ENCODE measurements around the gene PHYHD1.

PHYHD1 gene

DNA sequence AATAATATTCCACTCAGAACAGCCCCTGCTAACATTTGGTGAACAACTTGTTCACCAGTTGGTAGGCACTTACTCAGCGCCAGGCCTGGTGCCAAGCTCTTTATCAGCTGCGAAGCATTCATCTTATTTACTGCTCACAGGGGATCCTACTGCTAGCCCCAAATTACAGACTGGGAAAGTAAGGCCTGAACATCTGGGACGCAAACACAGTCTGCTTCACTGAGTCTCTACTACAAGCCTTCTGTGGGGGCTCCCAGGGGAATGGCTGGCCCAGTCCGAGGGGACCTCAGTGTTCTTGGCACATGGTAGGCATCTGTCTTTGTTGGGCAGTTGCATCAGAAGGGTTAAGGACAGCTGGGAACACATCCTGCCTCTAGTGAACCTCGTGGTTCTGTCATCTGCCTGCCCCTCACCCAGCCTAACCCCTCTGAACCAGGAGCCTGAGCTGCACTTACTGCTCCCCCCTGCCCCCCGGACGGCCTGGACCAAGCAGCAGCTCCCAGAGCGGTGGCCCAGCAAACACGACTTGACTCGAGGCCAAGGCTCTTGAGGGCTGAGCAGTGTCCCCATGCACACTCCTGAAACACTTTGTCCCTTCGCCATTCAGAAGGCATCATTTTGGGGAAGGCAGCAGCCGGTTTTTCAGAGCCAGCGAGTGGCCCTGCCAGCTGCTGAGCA lies at the start of gene PHYHD1:
Gene PHYHD1 (plus strand): TSS at position 602 of the 678 bp plus-strand sequence. CDS start 1,342 bp downstream, outside the sequence.
- DNase-seq = no peak

DNA sequence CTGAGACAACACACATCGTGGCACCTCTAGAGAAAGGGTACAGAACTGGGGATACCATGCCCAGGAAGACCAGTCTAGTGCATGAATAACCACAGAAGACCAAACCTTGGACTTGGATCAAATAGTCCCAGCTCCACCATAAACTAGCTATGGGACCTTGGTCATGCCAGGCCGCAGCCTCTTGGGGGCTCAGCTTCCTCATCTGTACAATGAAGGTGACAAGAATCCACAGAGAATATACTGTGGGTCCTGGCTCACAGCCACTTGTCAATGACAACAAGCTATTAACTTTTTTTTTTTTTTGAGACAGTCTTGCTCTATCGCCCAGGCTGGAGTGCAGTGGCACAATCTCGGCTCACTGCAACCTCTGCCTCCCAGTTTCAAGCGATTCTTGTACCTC lies 42.9 kb upstream of the PHYHD1 start:
- no peak for DNase-seq

DNA sequence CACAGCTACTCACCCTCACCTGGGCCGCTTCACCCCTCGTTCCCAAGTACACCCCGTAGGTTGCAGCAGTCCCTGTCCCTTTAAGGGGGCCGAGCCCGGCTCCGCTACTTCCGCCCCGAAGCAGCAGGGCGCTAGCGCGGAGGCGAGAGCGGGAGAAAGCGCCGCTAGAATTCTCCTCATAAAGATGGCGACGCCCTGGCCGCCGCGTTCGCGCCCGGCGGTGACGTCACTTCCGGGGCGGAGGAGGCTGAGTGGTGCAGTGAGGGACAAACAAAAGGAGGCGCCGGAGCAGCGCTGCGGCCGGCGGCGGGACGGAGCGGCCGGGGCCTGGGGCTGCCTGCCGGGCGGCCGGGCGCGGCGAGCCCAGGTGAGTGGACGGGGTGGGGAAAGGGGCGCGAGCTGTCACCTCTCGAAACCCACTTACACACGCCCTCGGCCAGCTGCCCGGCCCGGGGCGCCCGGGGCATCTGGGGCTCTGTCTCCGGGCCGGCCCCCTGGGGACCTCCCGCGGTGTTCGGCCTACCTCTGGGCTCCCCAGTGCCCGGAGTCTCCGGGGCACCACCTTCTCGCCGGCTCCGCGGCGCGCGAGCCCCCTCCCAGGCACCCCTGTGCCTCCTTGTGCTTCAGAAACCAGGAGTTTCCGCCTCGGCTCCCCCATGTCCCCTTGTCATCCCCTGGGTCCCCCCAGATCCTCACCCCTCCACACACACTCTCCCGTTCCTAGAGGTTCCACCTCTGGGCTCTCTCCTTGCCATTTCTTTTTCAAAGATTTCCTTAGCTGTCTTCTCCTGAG lies 38.7 kb upstream of the PHYHD1 start, which contains the start of the genes KYAT1 and LRRC8A:
Gene KYAT1 (minus strand): TSS at position 67 of the 793 bp plus-strand sequence. CDS start 36,545 bp downstream, outside the sequence.
Gene LRRC8A (plus strand): TSS at position 250 of the 793 bp plus-strand sequence. CDS start 25,032 bp downstream, outside the sequence.
- DNase-seq = peak; percentile 90 to 96

DNA sequence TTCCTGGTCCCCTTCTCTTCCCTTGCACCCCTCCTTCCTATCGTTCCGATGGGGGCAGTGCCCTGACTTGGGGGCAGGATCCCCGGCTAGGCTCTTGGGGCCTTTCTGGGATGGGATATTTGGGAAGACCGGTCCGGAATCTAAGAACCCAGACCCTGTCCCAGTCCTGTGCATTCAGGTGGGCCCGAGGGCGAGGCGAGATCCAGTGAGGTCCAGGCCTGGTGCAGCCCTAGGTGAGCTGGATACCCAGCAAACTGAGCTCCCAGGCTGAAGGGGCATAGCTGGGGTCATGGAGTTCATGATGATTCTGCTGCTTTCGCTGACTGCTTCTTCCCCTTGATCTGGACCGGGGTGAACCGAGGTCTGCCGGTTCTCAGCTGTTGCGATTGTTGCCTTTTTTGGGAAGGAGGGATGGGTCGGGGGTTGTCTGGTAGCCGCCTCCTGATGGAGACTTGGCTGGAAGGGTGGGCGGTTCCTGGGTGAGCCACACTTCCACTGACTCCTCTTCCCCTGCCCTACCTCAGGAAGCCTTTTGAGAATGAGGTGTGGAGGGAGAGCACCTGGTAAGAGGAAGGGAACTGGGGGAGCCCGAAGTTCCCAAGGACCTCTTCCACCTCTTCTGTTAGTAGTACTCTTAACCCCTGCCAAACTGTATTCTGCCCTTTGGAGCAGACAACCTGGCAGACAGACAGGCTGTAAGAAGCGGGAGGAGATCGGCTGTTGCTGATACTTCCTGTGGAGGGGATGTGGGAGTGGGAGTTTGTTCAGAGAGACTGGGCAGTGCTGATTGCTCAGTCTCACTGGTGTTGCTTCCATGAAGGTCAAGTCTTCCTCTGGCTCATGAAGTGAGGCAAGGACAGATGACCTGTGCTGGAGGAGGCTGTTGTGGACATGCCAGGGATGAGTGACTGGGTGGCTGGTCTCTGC lies 37.8 kb upstream of the PHYHD1 start:
- no peak for DNase-seq

DNA sequence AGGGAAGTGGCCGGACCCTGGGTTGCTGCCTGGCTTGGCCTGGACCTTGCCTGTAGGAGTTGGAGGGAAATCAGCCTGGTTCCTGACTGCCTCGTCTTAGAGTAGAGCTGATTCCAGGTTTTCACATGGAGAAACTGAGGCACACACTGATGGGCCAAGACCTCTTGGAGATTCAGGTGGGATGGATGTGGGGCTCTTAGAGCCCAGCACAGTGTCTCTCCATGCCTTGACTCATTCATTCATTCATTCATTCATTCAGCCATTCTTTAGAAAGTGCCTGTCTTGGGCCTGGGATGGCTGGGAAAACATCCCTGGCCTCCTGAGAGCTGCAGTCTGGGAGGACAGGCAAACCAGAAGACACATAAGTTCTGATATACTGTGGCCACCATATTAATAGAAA lies 36.6 kb upstream of the PHYHD1 start:
- no peak for DNase-seq

DNA sequence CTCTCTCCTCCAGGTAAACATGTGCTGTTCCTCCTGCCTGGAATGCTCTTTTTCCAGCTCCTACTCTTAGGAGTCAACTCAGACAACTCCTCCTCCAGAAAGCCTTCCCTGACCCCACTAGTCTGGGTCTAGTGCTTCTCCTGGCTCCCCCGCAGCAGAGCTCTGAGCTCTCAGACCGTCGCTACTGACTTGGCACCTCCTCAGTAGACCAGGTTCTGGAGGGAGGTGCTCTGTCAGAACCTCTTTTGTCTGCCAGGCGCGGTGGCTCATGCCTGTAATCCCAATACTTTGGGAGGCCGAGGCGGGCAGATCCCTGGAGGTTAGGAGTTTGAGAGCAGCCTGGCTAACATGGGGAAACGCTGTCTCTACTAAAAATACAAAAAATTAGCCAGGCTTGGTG lies 35.4 kb upstream of the PHYHD1 start:
- DNase-seq = no peak

DNA sequence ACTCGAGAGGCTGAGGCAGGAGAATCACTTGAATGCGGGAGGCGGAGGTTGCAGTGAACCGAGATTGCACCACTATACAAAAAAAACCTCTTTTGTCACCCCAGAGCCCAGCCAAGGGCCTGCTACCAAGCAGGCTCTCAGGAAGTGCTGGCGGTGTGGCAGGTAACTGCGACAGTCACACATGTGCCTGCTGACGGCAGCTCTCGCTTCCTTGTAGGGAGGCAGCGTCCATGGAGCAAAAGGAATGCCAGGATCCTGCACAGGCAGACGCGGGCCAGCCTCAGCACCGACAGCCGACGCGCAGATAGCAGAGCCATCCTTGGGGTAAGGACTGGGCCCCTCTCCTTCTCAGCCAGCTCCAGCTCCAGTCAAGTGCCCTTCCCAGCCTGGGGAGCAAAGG lies 35.0 kb upstream of the PHYHD1 start:
- DNase-seq = no peak

DNA sequence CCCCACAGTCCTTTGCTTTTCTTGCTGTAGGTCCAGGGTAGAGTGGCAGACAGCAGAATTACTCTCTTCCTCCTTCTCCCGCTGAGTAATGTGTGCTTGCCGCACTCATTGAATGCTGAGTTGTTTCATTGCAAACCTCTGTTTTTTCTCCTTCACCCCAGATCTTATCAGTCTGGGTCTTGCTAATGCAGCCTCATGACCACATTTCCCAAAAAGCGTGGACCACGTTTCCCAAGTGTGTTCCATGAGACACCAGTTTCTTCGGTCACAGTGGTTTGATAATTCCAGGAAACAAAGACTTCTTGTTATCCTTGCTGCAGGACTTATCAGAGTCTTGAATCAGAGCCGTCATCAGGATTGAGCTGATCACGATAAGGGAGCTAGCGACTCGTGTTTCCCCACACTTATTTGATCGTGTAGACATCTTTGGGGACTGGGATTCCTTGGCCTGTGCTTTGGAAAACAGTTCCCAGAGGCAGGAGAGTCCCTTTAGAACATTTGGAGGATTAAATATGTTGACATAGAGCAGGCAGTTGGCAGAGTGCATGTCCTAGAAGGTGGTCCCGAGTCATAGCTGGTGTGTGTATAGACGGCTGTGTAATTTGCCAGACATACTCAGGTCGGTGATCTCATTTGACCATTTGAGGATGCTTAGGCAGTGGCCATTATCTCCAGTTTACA lies 34.4 kb upstream of the PHYHD1 start:
- DNase-seq = no peak

DNA sequence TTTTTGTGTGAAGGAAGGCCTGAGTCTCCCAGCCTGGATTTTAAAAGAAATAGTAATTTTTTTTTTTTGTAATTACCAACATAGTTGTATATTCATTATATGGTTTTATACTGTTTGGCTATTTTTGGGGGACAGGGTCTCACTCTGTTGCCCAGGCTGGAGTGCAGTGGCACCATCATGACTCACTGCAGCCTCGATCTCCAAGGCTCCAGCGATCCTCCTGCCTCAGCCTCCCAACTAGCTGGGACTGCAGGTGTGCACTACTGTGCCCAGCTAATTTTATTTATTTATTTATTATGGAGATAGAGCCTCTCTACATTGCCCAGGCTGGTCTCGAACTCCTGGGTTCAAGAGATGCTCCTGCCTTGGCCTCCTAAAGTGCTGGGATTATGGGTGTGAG lies 33.7 kb upstream of the PHYHD1 start:
- DNase-seq = no peak

DNA sequence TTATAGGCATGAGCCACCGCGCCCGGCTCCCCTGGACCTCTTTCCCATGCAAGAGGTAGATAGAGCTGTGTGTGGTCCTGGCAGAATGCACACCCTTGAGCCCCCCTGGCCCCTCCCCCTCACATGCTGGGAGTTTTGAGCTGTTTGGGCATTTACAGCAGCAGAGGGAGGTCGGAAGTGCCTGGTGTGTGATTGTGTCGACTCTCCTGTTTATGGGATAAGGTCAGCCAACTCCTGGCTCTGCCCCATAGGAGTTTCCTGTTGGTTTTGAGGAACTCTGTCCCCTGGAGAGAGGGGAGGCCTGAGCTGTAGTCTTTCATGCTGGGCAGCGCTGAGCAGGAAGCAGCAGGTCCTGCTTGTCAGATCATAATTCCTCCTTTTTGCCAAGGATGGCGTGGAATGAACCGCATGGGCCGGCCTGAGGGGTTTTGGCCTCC lies 32.9 kb upstream of the PHYHD1 start:
- no peak for DNase-seq

DNA sequence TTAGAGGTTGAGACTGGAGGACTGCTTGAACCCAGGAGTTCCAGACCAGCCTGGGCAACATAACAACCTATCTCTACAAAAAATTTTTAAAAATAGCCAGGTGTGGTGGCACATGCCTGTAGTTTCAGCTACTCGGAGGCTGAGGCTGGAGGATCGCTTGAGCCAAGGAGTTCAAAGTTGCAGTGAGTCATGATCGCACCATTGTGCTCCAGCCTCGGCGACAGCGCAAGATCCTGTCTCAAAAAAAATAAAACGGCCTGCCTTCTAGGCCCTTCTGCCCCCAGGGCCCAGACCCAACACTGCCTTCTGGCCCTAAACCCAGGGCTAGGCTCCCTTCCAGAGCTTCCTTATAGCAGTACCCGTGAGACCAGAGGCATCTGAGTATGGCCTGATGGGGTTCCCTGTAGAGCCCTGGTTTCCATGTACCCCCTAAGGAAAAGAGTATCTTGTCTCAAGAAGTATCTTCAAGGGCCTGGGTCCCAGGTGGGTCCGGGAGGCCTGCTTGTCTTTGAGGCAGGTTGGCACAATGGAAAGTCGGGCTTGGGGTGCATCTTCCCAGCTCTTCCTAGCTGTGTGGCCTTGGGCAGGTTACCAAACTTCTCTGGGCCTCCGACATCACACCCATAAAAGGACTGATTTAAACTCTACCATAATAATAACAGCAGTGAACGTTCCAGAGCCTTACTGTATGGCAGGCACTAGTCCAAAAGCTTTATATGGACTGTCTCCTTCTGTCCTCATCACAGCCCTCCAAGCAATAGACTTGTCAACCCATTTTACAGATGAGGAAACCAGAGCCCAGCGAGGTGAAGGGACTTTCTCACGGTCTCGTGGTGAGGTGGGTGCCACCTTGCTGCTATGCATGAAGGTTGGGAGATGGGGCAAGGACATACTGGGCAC lies 29.2 kb upstream of the PHYHD1 start:
- no peak for DNase-seq

DNA sequence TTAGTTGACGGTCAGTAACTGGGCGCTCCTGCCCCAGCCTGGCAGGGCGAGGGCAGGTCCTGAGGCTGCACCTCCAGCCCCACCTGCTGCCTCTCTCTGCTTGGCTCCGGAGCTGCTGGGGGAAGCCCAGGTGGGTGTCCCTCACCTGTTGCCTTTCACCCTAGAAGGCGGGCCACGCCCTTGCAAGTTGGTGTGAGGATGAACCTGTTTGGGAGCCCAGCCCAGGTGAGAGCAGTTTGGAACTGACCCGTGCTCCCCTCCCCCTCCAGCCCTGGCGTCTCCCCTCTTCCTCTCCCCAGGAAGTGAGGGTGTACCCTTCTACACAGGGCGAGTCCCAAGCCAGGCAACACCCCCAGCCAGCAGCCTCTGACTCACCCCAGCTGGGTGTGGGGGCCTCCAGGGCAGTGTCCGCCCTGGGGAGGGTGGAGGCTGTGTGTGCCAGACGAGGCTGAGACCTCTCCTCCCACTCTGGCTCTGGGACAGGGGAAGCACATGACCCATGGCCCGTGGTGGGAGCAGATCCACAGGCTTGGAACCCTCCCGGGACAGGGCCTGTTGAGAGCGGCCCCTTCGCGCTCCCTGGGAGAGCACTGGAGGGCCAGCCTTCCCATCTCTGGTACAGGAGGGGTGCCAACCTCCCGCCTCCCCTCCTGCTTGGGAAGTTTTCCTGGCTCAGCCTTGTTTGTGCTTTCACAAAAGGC lies 28.4 kb upstream of the PHYHD1 start:
- peak; percentile 53 for DNase-seq

DNA sequence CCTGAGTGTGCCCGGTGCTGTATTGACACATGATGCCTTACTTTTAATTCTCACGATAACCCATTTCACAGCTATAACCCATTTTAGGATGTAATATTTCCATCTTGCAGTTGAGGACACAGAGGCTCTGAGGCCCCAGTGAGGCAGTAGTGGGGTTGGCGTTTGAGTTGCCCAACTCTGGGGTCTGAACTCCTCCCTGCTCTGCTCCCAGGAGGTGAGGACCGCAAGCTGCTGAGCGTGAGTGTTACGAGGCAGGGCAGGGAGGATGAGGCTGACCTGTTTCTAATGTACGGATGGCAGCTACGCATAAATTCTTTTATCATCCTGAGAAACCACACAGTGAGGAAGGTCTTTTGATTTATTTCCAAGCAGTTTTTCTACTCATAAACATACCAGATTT lies 27.4 kb upstream of the PHYHD1 start:
- DNase-seq = no peak

DNA sequence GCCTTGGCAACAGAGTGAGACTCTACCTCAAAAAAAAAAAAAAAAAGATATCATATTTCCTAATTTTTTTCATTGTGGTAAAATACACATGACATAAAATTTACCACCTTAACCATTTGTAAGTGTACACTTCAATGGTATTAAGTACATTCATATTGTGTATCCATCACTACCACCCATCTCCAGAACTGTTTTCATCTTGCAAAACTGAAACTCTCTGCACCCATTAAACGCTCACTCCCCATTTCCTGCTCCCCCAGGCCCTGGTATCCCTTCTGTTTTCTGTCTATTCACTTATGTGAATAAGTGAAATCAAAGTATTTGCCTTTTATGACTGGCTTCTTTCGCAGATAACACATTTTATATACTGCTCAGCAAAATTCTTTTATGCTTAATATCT lies 26.0 kb upstream of the PHYHD1 start:
- no peak for DNase-seq

DNA sequence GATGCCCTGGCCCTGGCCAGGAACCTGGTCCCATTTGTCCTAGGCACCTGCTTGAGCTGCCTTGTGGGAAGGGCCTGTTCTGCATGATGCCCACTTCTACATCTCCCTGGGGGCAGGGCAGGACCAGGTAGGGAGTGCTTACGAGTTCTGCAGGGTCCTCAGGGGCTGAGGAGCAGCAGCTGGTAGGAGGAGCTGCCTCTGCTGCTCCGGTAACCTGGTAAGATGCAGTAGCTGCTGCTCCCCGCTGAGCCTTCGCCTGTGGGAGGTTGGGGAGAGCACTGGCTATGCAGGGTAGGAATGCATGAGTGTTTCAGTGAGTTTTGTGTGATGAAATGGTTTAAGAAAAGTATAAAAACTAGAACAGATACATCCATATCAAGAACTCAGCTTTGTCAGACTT lies 25.2 kb upstream of the PHYHD1 start:
- DNase-seq = no peak

DNA sequence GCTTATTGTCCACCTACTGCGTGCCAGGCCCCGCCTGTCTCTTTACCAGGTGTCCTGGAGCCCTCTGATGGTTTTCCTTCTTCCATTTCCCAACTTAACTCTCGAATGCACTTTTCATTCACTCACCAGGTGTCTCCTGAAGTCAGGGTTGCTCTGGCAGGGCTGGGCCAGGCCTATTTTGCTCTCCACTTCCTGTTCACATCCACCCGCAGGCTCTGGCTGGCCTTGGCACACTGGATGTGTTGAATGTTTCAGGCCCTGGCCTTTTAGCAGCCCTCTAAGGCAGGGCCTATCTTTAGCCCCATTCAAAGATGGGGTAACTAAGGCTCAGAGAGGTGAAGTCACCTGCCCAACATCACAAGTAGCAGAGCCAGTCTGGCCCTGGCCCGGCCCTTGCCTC lies 22.4 kb upstream of the PHYHD1 start:
- DNase-seq = no peak

DNA sequence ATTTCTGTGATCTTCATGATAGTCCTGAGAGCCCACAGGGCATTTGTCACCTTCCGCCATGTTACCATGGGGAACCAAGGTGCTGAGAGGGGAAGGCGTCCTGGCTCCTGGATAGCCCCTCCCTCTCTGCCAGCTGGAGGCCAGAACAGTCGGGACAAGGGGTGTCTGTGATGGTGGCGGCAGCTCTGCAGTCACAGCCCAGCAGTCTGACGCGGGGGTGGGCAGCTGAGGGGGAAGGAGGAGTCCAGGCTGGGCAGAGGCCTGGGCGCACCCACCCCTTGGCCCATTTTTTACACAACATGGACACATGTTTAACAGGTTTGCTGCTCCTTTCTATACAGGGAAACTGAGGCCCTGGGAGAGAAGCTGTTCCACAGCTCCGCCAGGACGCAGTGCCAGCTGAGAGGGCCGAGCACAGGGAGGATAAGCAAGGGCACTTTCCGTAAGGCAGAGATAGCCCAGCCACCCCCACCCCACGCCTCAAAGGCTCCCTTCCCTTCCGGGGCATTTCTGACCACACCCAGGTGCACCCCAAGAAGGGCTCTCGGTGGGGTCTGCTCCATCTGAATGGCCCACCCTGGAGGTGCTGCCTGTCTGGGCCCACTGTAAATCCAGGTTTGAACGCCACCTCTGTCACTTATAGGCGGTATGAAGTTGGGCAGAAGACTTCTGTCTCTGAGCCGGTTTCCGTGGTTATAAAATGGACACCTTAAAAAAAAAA lies 21.8 kb upstream of the PHYHD1 start:
- no peak for DNase-seq

DNA sequence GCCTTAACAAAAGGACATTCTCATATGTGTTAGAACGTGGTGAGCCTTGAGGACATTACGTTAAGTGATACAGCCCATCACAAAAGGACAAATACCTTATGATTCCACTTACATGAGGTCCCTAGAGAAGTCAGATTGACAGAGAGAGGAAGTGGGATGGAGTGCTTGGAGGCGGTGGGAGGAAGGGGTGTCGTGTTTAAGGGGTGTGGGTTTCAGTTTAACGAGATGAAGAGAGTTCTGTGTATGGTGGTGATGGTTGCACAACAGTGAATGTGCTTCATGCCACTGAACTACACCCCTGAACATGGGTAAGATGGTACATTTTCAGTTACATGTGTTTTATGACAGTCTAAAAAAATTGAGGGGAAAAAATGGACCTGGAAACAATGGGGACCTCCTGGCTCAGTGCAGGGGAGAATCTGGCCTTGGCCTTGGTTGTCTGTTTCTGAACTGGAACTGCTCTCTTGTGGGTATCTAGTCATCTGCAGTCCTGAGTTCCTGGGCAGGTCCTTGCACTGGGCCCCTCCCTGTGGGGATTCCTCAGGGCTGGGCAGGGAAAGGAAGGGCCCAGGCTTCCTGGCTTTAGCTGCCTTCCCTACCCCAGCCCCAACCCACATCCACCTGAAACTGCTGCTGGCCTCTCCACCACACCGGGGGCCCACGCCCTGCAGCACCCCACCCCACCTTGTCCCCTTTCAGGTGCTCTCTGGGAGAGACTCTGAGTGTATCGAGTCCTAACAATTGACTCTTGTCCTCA lies 21.0 kb upstream of the PHYHD1 start:
- DNase-seq = peak in 1 of 2 experiments; percentile 25

DNA sequence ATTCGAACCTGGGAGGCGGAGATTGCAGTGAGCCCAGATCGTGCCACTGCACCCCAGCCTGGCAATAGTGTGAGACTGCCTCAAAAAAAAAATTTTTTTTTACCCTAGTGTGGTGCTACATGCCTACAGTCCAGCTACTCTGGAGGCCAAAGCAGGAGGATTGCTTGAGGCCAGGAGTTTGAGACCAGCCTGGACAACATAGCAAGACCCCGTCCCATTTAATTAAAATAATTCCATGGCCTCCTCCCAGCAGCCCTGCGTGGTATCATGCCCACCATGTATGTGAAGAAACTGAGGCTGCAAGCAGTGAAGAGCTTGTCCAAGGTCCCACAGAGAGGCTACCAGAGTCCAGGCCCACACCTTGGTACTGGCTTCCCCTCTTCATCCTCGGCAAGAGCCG lies 19.4 kb upstream of the PHYHD1 start:
- no peak for DNase-seq

All from SW 1271 (cell line).